Activated B cell treated with CpG ODN at 0.5 μM for 24 hours (primary cell): ENCODE measurements around the gene CPSF4L. TPM values are rescaled to one million over a fixed set of nuclear protein-coding genes. Genes with fewer than 3 reads are reported as not detected.

Experiments
- ATAC-seq: fragments of 200-7000 bp; cut with Tn5 transposase; one replicate; pipeline ENCODE4 v1.10.0; 2021; ENCODE audit warnings: low read depth, mild to moderate bottlenecking, moderate library complexity
- CTCF ChIA-PET: fragments of 350-600 bp; sonication (Branson Sonifier 250); formaldehyde crosslinking; loops from one replicate; lab custom pipeline; 2021; ENCODE audit warnings: antibody characterized with exemption; lab: Charles Lee
- POLR2A ChIA-PET: fragments of 350-600 bp; sonication (Branson Sonifier 250); formaldehyde crosslinking; loops from one replicate; lab custom pipeline; 2021; ENCODE audit warnings: antibody characterized with exemption; lab: Charles Lee
- DNase-seq: peaks from one replicate; pipeline ENCODE4 v3.0.0; 2022
- H3K27ac Mint-ChIP-seq: one replicate; pipeline ENCODE4 v1.8.0; 2020; ENCODE audit warnings: mixed read lengths
- H3K27me3 Mint-ChIP-seq: one replicate; pipeline ENCODE4 v1.8.0; 2021; ENCODE audit warnings: mixed read lengths
- H3K36me3 Mint-ChIP-seq: one replicate; pipeline ENCODE4 v1.8.0; 2021; ENCODE audit warnings: low read depth, mixed read lengths
- H3K4me1 Mint-ChIP-seq: one replicate; pipeline ENCODE4 v1.8.0; 2021; ENCODE audit warnings: mixed read lengths
- H3K4me3 Mint-ChIP-seq: one replicate; pipeline ENCODE4 v1.8.0; 2020; ENCODE audit warnings: mild to moderate bottlenecking, mixed read lengths
- H3K9me3 Mint-ChIP-seq: one replicate; pipeline ENCODE4 v1.8.0; 2020; ENCODE audit warnings: mixed read lengths
- intact Hi-C: fragments of 100-400 bp; cut with micrococcal nuclease; formaldehyde crosslinking; loops from one replicate; pipeline ENCODE4 v1.15.1; 2024
- total RNA-seq: library from RNA; stranded (reverse); gene quantifications from 2 replicates; pipeline ENCODE4 v1.2.3, GENCODE V29; 2022
- TF ChIP-seq, protein P1 (sequence below): fragments of 200-600 bp; IDR thresholded peaks from one replicate; pipeline ENCODE4 v1.8.0; 2022; ENCODE audit warnings: antibody characterized with exemption, mild to moderate bottlenecking

The CPSF4L gene
- total RNA-seq, 1 donor from 2014 or later: not detected

DNA sequence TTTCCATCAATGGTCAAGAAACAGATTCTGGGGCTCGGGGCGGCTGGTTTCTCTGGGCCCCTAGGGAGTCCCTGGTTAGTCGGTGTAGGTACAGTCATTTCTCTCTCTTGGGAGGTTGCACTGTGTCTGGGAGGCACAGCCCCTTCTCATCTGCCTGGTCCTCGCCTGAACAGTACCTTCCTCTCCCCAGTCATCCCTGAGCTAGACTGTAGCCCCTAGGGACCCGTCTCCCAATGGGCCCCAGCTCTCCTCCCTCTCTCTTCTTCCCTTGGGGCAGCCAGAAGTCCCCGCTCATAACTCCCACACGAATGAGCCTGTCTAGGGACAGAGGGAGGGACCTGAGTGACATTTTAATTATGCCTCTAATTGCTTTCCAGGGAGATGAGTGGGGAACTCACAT lies 20.2 kb upstream of the CPSF4L start:
- H3K4me1 Mint-ChIP-seq: peaks cover 8% of the 10 kb centered on the region
- H3K4me3 Mint-ChIP-seq: no peak overlapping the region
- intact Hi-C loops: no loop called here
- no peak overlapping the region for H3K27ac Mint-ChIP-seq
- POLR2A ChIA-PET: no interaction called here
- CTCF ChIA-PET: interaction anchor here (1.3 kb wide), 1 partner anchor 88 kb away, joined by 5 read pairs; no protein-coding TSS in a partner anchor
- TF ChIP-seq, protein P1, sequence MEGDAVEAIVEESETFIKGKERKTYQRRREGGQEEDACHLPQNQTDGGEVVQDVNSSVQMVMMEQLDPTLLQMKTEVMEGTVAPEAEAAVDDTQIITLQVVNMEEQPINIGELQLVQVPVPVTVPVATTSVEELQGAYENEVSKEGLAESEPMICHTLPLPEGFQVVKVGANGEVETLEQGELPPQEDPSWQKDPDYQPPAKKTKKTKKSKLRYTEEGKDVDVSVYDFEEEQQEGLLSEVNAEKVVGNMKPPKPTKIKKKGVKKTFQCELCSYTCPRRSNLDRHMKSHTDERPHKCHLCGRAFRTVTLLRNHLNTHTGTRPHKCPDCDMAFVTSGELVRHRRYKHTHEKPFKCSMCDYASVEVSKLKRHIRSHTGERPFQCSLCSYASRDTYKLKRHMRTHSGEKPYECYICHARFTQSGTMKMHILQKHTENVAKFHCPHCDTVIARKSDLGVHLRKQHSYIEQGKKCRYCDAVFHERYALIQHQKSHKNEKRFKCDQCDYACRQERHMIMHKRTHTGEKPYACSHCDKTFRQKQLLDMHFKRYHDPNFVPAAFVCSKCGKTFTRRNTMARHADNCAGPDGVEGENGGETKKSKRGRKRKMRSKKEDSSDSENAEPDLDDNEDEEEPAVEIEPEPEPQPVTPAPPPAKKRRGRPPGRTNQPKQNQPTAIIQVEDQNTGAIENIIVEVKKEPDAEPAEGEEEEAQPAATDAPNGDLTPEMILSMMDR: no peak
- DNase-seq: no peak
- H3K27me3 Mint-ChIP-seq: peaks cover 19% of the 10 kb centered on the region
- ATAC-seq: peak; percentile 83
- no peaks in the 10 kb centered on the region for H3K9me3 Mint-ChIP-seq
- H3K36me3 Mint-ChIP-seq: no peaks in the 10 kb centered on the region

DNA sequence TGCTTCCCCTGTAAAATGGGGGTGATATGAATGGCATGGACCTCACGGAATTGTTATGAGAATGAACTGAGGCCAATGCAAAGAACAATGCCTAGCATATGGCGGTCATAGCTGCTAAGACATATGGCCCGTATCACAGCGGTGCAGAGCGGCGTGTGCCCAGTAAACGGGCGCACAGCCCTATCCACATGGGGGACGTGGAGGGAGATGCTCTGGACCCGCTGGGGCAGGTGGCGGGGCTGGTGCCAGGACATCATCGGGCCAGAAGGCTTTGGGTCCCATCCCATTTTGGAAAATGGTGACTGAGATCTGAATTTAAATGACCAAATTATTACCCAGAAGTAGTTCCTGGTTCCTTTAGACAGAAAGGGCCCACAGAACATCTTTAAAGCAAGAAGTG lies 18.5 kb upstream of the CPSF4L start:
- intact Hi-C loops: no loop called here
- TF ChIP-seq, protein P1: no peak
- ATAC-seq (no peak), DNase-seq (no peak)
- Mint-ChIP-seq H3K9me3 (no peaks in the 10 kb centered on the region), H3K27ac (no peak overlapping the region), H3K27me3 (peaks cover 15% of the 10 kb centered on the region), H3K4me1 (peaks cover 8% of the 10 kb centered on the region), H3K4me3 (no peak overlapping the region), H3K36me3 (no peaks in the 10 kb centered on the region)
- ChIA-PET POLR2A (interaction anchor here (0.6 kb wide), 1 partner anchor 56 kb away, joined by 7 read pairs; no protein-coding TSS in a partner anchor), CTCF (no interaction called here)

DNA sequence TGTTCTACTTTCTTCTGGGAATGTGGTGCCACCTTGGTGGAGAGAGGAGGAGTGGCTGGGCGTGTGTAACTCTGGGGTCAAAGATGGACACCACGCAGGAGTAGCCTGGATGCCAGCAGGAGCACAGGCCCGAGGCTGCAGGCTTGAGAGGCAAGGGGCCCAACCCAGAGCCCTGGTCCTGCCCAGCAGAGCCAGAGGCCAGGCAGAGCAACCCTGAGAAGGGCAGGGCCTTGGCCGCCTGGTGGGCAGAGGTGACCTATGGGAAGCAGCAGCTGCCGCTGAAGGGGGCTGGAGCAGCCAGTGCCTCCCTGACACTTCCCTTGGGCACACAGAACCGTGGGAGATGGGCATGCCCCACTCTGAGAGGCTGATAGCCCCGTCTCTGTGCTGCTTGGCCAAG lies 18.0 kb upstream of the CPSF4L start:
- H3K4me1 Mint-ChIP-seq: peaks cover 8% of the 10 kb centered on the region
- ChIA-PET POLR2A (interaction anchor here (0.6 kb wide), 1 partner anchor 57 kb away, joined by 7 read pairs; no protein-coding TSS in a partner anchor), CTCF (no interaction called here)
- H3K9me3 Mint-ChIP-seq: no peaks in the 10 kb centered on the region
- no peak overlapping the region for H3K4me3 Mint-ChIP-seq
- TF ChIP-seq, protein P1: no peak
- intact Hi-C loops: no loop called here
- H3K27me3 Mint-ChIP-seq: peaks cover 15% of the 10 kb centered on the region
- DNase-seq: no peak
- no peak for ATAC-seq
- H3K36me3 Mint-ChIP-seq: no peaks in the 10 kb centered on the region
- H3K27ac Mint-ChIP-seq: no peak overlapping the region

DNA sequence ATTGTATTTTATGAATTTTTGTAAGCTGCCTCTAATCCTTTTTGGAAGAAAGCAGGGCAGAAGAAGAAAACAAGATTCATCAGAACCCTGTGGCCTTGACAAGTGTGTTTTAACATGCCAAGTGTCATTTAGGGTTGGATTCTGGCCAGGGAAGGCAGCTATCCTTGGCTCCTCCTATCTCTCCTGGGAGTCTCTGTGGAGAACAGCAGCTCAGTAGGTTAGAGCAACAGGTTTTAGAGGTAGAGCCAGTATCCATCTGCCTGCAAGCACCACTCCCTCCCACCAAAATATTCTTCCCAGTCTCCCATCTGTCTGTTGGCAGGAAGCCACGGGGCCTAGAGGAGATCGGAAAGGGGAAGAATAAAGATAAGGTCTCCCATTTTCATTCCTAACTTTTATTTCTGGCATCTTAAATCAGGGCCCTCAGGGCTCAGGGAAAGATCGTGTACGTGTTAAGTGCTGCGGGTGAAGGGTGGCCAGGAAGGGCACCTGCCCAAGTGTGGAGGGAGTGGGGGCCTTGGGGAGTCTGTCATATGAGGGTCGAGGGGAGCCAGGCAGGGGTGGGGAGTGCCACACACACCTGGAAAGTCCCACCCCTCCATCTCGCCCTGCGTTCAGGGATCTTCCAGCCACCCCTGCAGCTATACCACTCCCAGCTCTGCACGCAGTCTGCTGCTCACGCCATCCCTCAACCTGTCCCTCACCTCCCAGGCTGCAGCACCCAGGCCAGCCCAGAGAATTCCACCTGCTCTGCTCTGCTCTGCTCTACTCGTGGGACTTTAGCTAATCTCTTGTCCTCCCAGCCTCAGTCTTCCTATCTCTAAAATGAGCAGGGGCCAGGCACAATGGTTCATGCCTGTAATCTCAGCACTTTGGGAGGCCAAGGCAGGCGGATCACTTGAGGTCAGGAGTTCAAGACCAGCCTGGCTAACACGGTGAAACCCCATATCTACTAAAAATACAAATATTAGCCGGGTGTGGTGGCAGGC lies 17.1 kb upstream of the CPSF4L start:
- Mint-ChIP-seq H3K27me3 (peaks cover 15% of the 10 kb centered on the region), H3K4me3 (no peak overlapping the region), H3K27ac (no peak overlapping the region), H3K9me3 (no peaks in the 10 kb centered on the region), H3K36me3 (no peaks in the 10 kb centered on the region), H3K4me1 (peaks cover 7% of the 10 kb centered on the region)
- intact Hi-C loops: no loop called here
- POLR2A ChIA-PET: no interaction called here
- no peak for DNase-seq
- ATAC-seq: no peak
- TF ChIP-seq, protein P1: no peak
- CTCF ChIA-PET: no interaction called here

DNA sequence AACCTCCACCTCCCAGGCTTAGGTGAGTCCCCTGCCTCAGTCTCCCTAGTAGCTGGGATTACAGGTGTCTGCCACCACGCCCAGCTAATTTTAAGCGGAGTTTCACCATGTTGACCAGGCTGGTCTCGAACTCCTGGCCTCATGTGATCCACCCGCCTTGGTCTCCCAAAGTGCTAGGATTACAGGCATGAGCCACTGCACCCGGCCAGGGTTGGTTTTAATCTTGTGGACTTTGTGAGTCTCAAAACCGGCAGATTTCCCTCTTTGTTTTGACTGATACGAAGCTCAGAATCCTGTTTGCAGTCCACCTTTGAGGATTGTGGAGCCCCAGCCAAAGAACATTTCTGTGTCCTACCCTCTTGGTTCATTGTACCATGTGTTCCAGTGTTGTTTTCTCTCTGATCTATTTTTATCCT lies 16.4 kb upstream of the CPSF4L start:
- ATAC-seq (no peak), DNase-seq (no peak)

More for the DNA sequence above, 16.4 kb upstream of the CPSF4L start:
- H3K4me1 Mint-ChIP-seq: peaks cover 5% of the 10 kb centered on the region
- H3K36me3 Mint-ChIP-seq: no peaks in the 10 kb centered on the region
- H3K27me3 Mint-ChIP-seq: peaks cover 15% of the 10 kb centered on the region
- CTCF ChIA-PET: no interaction called here
- no peaks in the 10 kb centered on the region for H3K9me3 Mint-ChIP-seq
- no peak overlapping the region for H3K4me3 Mint-ChIP-seq
- intact Hi-C loops: no loop called here
- TF ChIP-seq, protein P1: no peak
- POLR2A ChIA-PET: no interaction called here
- H3K27ac Mint-ChIP-seq: no peak overlapping the region
